Activated naive CD8-positive, alpha-beta T cell treated with anti-CD3 and anti-CD28 coated beads, Interleukin-2, amount 10 ng/mL, durations not matched to agents 7 days and 5 days (primary cell): ENCODE measurements around the gene C4A. TPM values are rescaled to one million over a fixed set of nuclear protein-coding genes. Genes with fewer than 3 reads are reported as not detected.
A peak's percentile ranks its signal among the peaks of the same experiment; 100 is the strongest.
"Not testable (repeated sequence)": the region's sequence is repeated elsewhere in the genome, so short reads cannot be mapped to it uniquely, and the experiment has no call there.

Experiments
- ATAC-seq: fragments of 150-1000 bp; cut with Tn5 transposase; one replicate; pipeline ENCODE4 v1.10.0; 2021; ENCODE audit warnings: low read depth, moderate library complexity
- POLR2A ChIA-PET: fragments of 350-600 bp; sonication (Branson Sonifier 250); formaldehyde crosslinking; loops from one replicate; lab custom pipeline; 2021; ENCODE audit warnings: antibody characterized with exemption; lab: Charles Lee
- DNase-seq: peaks from one replicate; pipeline ENCODE4 v3.0.0; 2021
- H3K27ac Mint-ChIP-seq: one replicate; pipeline ENCODE4 v1.8.0; 2022; ENCODE audit warnings: mild to moderate bottlenecking, mixed read lengths
- H3K27me3 Mint-ChIP-seq: one replicate; pipeline ENCODE4 v1.8.0; 2022; ENCODE audit warnings: mild to moderate bottlenecking, moderate library complexity, mixed read lengths
- H3K36me3 Mint-ChIP-seq: one replicate; pipeline ENCODE4 v1.8.0; 2021; ENCODE audit warnings: mild to moderate bottlenecking, mixed read lengths
- H3K4me1 Mint-ChIP-seq: one replicate; pipeline ENCODE4 v1.8.0; 2021; ENCODE audit warnings: mixed read lengths
- H3K4me3 Mint-ChIP-seq: one replicate; pipeline ENCODE4 v1.8.0; 2022; ENCODE audit warnings: mild to moderate bottlenecking, moderate library complexity, mixed read lengths
- H3K9me3 Mint-ChIP-seq: one replicate; pipeline ENCODE4 v1.8.0; 2021; ENCODE audit warnings: mixed read lengths
- microRNA-seq: library from miRNA; unstranded; fragments of <30 nt; microRNA quantifications from one replicate; pipeline ENCODE4 v1.2.0, GENCODE V29; 2022
- total RNA-seq, 2 experiments: library from RNA; stranded (reverse); gene quantifications; one replicate each; pipeline ENCODE4 v1.2.3, GENCODE V29; 2021

Gene C4A
- total RNA-seq, 2 experiments from 2014 or later = 3.4 to 6.7 TPM

- Mint-ChIP-seq H3K4me3 (no peak overlapping the region), H3K4me1 (peaks cover 3% of the 10 kb centered on the region), H3K27ac (no peak overlapping the region), H3K36me3 (no peaks in the 10 kb centered on the region), H3K27me3 (no peaks in the 10 kb centered on the region), H3K9me3 (no peaks in the 10 kb centered on the region)
- POLR2A ChIA-PET = no interaction called here
- DNase-seq (no peak), ATAC-seq (no peak)
Observed at GRCh38 chr6:32047084-32047478, 65.2 kb downstream of the C4A start.

- Mint-ChIP-seq H3K36me3 (no peaks in the 10 kb centered on the region), H3K9me3 (no peaks in the 10 kb centered on the region), H3K27ac (no peak overlapping the region), H3K27me3 (no peaks in the 10 kb centered on the region), H3K4me1 (peaks cover 3% of the 10 kb centered on the region), H3K4me3 (no peak overlapping the region)
- ATAC-seq = no peak
- POLR2A ChIA-PET = no interaction called here
- DNase-seq = no peak
Observed at GRCh38 chr6:32047539-32047854, 65.6 kb downstream of the C4A start.

- Mint-ChIP-seq H3K36me3 (no peaks in the 10 kb centered on the region), H3K27me3 (no peaks in the 10 kb centered on the region), H3K27ac (no peak overlapping the region), H3K4me1 (peaks cover 3% of the 10 kb centered on the region), H3K4me3 (no peak overlapping the region), H3K9me3 (no peaks in the 10 kb centered on the region)
- peak; percentile 78 for DNase-seq
- POLR2A ChIA-PET = no interaction called here
- peak; percentile 67 for ATAC-seq
Observed at GRCh38 chr6:32047855-32048766, 66.3 kb downstream of the C4A start.

- ATAC-seq, POLR2A ChIA-PET, H3K27ac Mint-ChIP-seq, H3K9me3 Mint-ChIP-seq, H3K4me3 Mint-ChIP-seq, H3K27me3 Mint-ChIP-seq, DNase-seq, H3K4me1 Mint-ChIP-seq, H3K36me3 Mint-ChIP-seq: not testable (repeated sequence)
Observed at GRCh38 chr6:32049149-32049548, 67.3 kb downstream of the C4A start.

DNA sequence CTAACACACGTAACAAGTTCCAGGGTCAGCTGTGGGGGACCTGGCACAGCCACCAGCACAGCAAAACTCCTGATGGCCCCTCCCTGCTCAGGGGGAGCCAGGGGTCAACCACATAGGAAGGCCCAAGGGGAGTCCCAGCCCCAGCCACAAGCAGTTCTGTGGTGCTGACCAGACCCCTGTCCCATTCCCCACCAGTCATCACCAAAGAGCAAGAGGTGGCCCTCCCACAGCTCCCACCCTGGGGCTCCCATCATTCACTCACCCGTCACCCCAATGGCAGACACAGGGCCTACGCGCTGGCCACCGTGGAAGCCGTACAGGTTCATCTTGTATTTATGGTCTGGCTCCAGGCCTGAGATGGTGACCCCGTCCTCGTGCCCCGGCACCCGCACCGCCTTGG lies 67.9 kb downstream of the C4A start:
- H3K36me3 Mint-ChIP-seq, DNase-seq, H3K27ac Mint-ChIP-seq, POLR2A ChIA-PET, H3K4me1 Mint-ChIP-seq, H3K9me3 Mint-ChIP-seq, H3K4me3 Mint-ChIP-seq, H3K27me3 Mint-ChIP-seq, ATAC-seq: not testable (repeated sequence)

GRCh38 chr6:32050562-32050961 lies 68.7 kb downstream of the C4A start:
- Mint-ChIP-seq H3K27ac (no peak overlapping the region), H3K4me3 (no peak overlapping the region), H3K4me1 (peaks cover 6% of the 10 kb centered on the region), H3K36me3 (no peaks in the 10 kb centered on the region), H3K27me3 (no peaks in the 10 kb centered on the region), H3K9me3 (no peaks in the 10 kb centered on the region)
- ATAC-seq = no peak
- POLR2A ChIA-PET = no interaction called here
- DNase-seq = no peak

Small RNA genes within 50 kb of the gene (microRNA-seq; reads per million reads assigned to microRNA genes)
- gene MIR1236 = not detected

Other genes with a start within 250 kb of the C4A start
- 100 to 1,000 TPM; 425 to 456 TPM for gene CLIC1, start 245.5 kb upstream of the C4A start, total RNA-seq
- 10 to 100 TPM; 59.2 to 68.2 TPM for gene MSH5, start 242.1 kb upstream of the C4A start, total RNA-seq
- 10 to 100 TPM; 13.1 to 18.1 TPM for gene SAPCD1, start 219.4 kb upstream of the C4A start, total RNA-seq
- gene VWA7, start 204.7 kb upstream of the C4A start, total RNA-seq = 1 to 10 TPM; 5.2 to 5.7 TPM
- gene VARS1, start 186.3 kb upstream of the C4A start, total RNA-seq = 10 to 100 TPM; 68.2 to 75.3 TPM
- 10 to 100 TPM; 89.9 to 97.9 TPM for gene LSM2, start 175.1 kb upstream of the C4A start, total RNA-seq
- gene HSPA1L, start 166.8 kb upstream of the C4A start, total RNA-seq = 1 to 10 TPM; 3.3 to 4.5 TPM
- 10 to 100 TPM; 62.2 to 63.5 TPM for gene HSPA1A, start 166.5 kb upstream of the C4A start, total RNA-seq
- gene HSPA1B, start 154.3 kb upstream of the C4A start, total RNA-seq = 10 to 100 TPM; 49.0 to 55.7 TPM
- 10 to 100 TPM; 15.5 to 16.4 TPM for gene NEU1, start 119.2 kb upstream of the C4A start, total RNA-seq
- gene SLC44A4, start 103.1 kb upstream of the C4A start, total RNA-seq = not detected
- 10 to 100 TPM; 77.5 to 80.6 TPM for gene EHMT2, start 84.4 kb upstream of the C4A start, total RNA-seq
- 1 to 10 TPM; 1.4 to 1.9 TPM for gene ZBTB12, start 80.0 kb upstream of the C4A start, total RNA-seq
- 1 to 10 TPM; 2.1 to 2.2 TPM for gene C2, start 54.3 kb upstream of the C4A start, total RNA-seq
- 1 to 10 TPM; 1.2 to 2.1 TPM for gene CFB, start 36.0 kb upstream of the C4A start, total RNA-seq
- gene NELFE, start 23.1 kb upstream of the C4A start, total RNA-seq = 10 to 100 TPM; 61.3 to 62.5 TPM
- gene SKIC2, start 22.9 kb upstream of the C4A start, total RNA-seq = 100 to 1,000 TPM; 102 to 112 TPM
- gene DXO, start 9.9 kb upstream of the C4A start, total RNA-seq = 10 to 100 TPM; 22.4 to 28.6 TPM
- 1 to 10 TPM; 4.1 to 5.7 TPM for gene C4B, start 32.7 kb downstream of the C4A start, total RNA-seq
- gene CYP21A2, start 56.4 kb downstream of the C4A start, total RNA-seq = under 1 TPM; 0.43 to 0.72 TPM
- 1 to 10 TPM; 8.6 to 9.2 TPM for gene TNXB, start 127.3 kb downstream of the C4A start, total RNA-seq
- gene ATF6B, start 146.2 kb downstream of the C4A start, total RNA-seq = 100 to 1,000 TPM; 136 to 147 TPM
- gene FKBPL, start 148.2 kb downstream of the C4A start, total RNA-seq = 1 to 10 TPM; 5.5 to 6.3 TPM
- 1 to 10 TPM; 1.1 to 1.2 TPM for gene PRRT1, start 169.9 kb downstream of the C4A start, total RNA-seq
- gene PPT2, start 172.1 kb downstream of the C4A start, total RNA-seq = 10 to 100 TPM; 19.2 to 23.7 TPM
- gene EGFL8, start 182.5 kb downstream of the C4A start, total RNA-seq = 10 to 100 TPM; 19.6 to 22.6 TPM
- gene AGPAT1, start 194.0 kb downstream of the C4A start, total RNA-seq = 10 to 100 TPM; 38.1 to 40.8 TPM
- 10 to 100 TPM; 44.5 to 49.5 TPM for gene RNF5, start 196.3 kb downstream of the C4A start, total RNA-seq
- 10 to 100 TPM; 47.4 to 52.3 TPM for gene AGER, start 202.2 kb downstream of the C4A start, total RNA-seq
- 100 to 1,000 TPM; 107 to 112 TPM for gene PBX2, start 208.1 kb downstream of the C4A start, total RNA-seq
- 100 to 1,000 TPM; 251 to 260 TPM for gene GPSM3, start 210.6 kb downstream of the C4A start, total RNA-seq
- gene NOTCH4, start 242.0 kb downstream of the C4A start, total RNA-seq = under 1 TPM; 0.67 to 0.79 TPM